GM23338 (cell line): ENCODE results near the gene FBXL17. TPM values are rescaled to one million over a fixed set of nuclear protein-coding genes. Genes with fewer than 3 reads are reported as not detected.

Experiments
- ATAC-seq: fragments of 200-7000 bp; cut with Tn5 transposase; 3 replicates; pipeline ENCODE4 v1.9.1; 2020
- DNase-seq: peaks from one replicate; pipeline ENCODE4 v3.0.0-alpha.2; 2015; ENCODE audit warnings: low spot score
- H2AFZ ChIP-seq: fragments of 200-600 bp; sonication (generic); 2 replicates; pipeline ENCODE4 v1.8.0; 2016; ENCODE audit warnings: antibody characterized with exemption, mild to moderate bottlenecking, moderate library complexity
- H3F3A ChIP-seq: fragments of 200-600 bp; sonication (generic); replicated peaks from 2 replicates; pipeline ENCODE4 v1.8.0; 2017; ENCODE audit warnings: antibody characterized with exemption, mixed run types, low read depth
- H3K27ac ChIP-seq: fragments of 200-600 bp; sonication (generic); 2 replicates; pipeline ENCODE4 v1.6.1; 2016; ENCODE audit warnings: low read depth
- H3K27me3 ChIP-seq: fragments of 200-600 bp; sonication (generic); 2 replicates; pipeline ENCODE4 v1.8.0; 2016; ENCODE audit warnings: mild to moderate bottlenecking, mixed run types, moderate library complexity; ENCODE audit not compliant: insufficient read depth
- H3K36me3 ChIP-seq: fragments of 200-600 bp; sonication (generic); 2 replicates; pipeline ENCODE4 v1.8.0; 2016; ENCODE audit warnings: mild to moderate bottlenecking; ENCODE audit not compliant: insufficient read depth
- H3K4me1 ChIP-seq: fragments of 200-600 bp; sonication (generic); 2 replicates; pipeline ENCODE4 v1.8.0; 2016; ENCODE audit warnings: mild to moderate bottlenecking, moderate library complexity; ENCODE audit not compliant: insufficient read depth
- H3K4me2 ChIP-seq: fragments of 200-600 bp; sonication (generic); 2 replicates; pipeline ENCODE4 v1.7.1; 2017; ENCODE audit warnings: mixed run types
- H3K4me3 ChIP-seq: fragments of 200-600 bp; sonication (generic); 2 replicates; pipeline ENCODE4 v1.6.1; 2016; ENCODE audit warnings: mixed run types
- H3K79me2 ChIP-seq: fragments of 200-600 bp; sonication (generic); replicated peaks from 2 replicates; pipeline ENCODE4 v1.8.0; 2017; ENCODE audit warnings: mild to moderate bottlenecking; ENCODE audit not compliant: insufficient read depth
- H3K9me2 ChIP-seq: fragments of 200-600 bp; sonication (generic); 2 replicates; pipeline ENCODE4 v1.8.0; 2017; ENCODE audit not compliant: insufficient read depth
- H4K20me1 ChIP-seq: fragments of 200-600 bp; sonication (generic); replicated peaks from 2 replicates; pipeline ENCODE4 v1.8.0; 2017; ENCODE audit warnings: mild to moderate bottlenecking; ENCODE audit not compliant: insufficient read depth
- H3K27ac Mint-ChIP-seq: 2 replicates; pipeline ENCODE4 v1.8.0; 2020; ENCODE audit warnings: inconsistent platforms, mild to moderate bottlenecking, moderate library complexity, mixed read lengths
- H3K27me3 Mint-ChIP-seq: 3 replicates; pipeline ENCODE4 v1.8.0; 2022; ENCODE audit warnings: low read depth, mild to moderate bottlenecking, moderate library complexity, mixed read lengths, inconsistent platforms; ENCODE audit not compliant: insufficient read depth, poor library complexity
- H3K36me3 Mint-ChIP-seq: 3 replicates; pipeline ENCODE4 v1.8.0; 2021; ENCODE audit warnings: low read depth, mild to moderate bottlenecking, inconsistent platforms, moderate library complexity, mixed read lengths
- H3K4me1 Mint-ChIP-seq: 3 replicates; pipeline ENCODE4 v1.8.0; 2020; ENCODE audit warnings: mild to moderate bottlenecking, inconsistent platforms, mixed read lengths
- H3K4me3 Mint-ChIP-seq: 3 replicates; pipeline ENCODE4 v1.8.0; 2021; ENCODE audit warnings: moderate library complexity, mild to moderate bottlenecking, inconsistent platforms, mixed read lengths
- H3K9me3 Mint-ChIP-seq: 3 replicates; pipeline ENCODE4 v1.8.0; 2020; ENCODE audit warnings: moderate library complexity, mild to moderate bottlenecking, inconsistent platforms, mixed read lengths
- CREB1 ChIP-seq: fragments of 250-450 bp; sonication (Bioruptor Pico); IDR thresholded peaks from 2 replicates; pipeline ENCODE4 v1.5.0; 2020; ENCODE audit warnings: low read depth, mild to moderate bottlenecking, moderate library complexity
- EZH2 ChIP-seq: fragments of 200-600 bp; sonication (generic); IDR thresholded peaks from one replicate; pipeline ENCODE4 v1.8.0; 2017; ENCODE audit warnings: antibody characterized with exemption, mild to moderate bottlenecking, low read depth; ENCODE audit not compliant: unreplicated experiment
- EZH2phosphoT487 ChIP-seq: fragments of 200-600 bp; sonication (generic); IDR thresholded peaks from one replicate; pipeline ENCODE4 v1.8.1; 2018; ENCODE audit warnings: antibody characterized with exemption; ENCODE audit not compliant: unreplicated experiment
- JUNB ChIP-seq: IDR thresholded peaks from one replicate; pipeline ENCODE4 v1.6.1; 2016; ENCODE audit warnings: antibody characterized with exemption; ENCODE audit not compliant: unreplicated experiment
- NANOG ChIP-seq: IDR thresholded peaks from 2 replicates; pipeline ENCODE4 v1.6.1; 2016; ENCODE audit warnings: antibody characterized with exemption, borderline replicate concordance
- POLR2AphosphoS5 ChIP-seq: IDR thresholded peaks from 2 replicates; pipeline ENCODE4 v1.6.1; 2016; ENCODE audit warnings: antibody characterized with exemption, low read depth
- ZNF331 ChIP-seq: fragments of 250-450 bp; sonication (Bioruptor Pico); IDR thresholded peaks from 2 replicates; pipeline ENCODE4 v1.5.0; 2020; ENCODE audit warnings: low read depth, mild to moderate bottlenecking, moderate library complexity
- polyA plus RNA-seq: library from polyadenylated mRNA; unstranded; fragments of >200 nt; fragmentation: Nextera tagmentation; extraction: Ambion mirVana; gene quantifications from 2 replicates; pipeline ENCODE4 v1.2.1, GENCODE V29; 2016
- total RNA-seq: library from RNA; depleted of rRNA; stranded (reverse); fragments of >200 nt; shearing (Covaris generic); gene quantifications from 2 replicates; pipeline ENCODE4 v1.2.3, GENCODE V29; 2014
- TF ChIP-seq, protein P1 (sequence below): fragments of 250-450 bp; sonication (Bioruptor Pico); IDR thresholded peaks from 2 replicates; pipeline ENCODE4 v1.5.0; 2020; ENCODE audit warnings: mild to moderate bottlenecking, moderate library complexity
- TF ChIP-seq, protein P2 (sequence below): IDR thresholded peaks from 2 replicates; pipeline ENCODE4 v1.6.1; 2016; ENCODE audit warnings: antibody characterized with exemption
- TF ChIP-seq, protein P3 (sequence below), 2 experiments: fragments of 200-600 bp in 1 of 2; sonication (generic) in 1 of 2; conservative IDR thresholded peaks; 2 replicates each; pipeline versions ENCODE4 v1.5.1 to v1.6.1; 2016 to 2017; ENCODE audit warnings: antibody characterized with exemption in 2 of 2, low read depth in 2 of 2, mild to moderate bottlenecking in 2 of 2, moderate library complexity in 1 of 2

The FBXL17 gene
- total and polyA plus RNA-seq, 2 experiments from 2014 or later: 2.0 to 2.7 TPM

DNA sequence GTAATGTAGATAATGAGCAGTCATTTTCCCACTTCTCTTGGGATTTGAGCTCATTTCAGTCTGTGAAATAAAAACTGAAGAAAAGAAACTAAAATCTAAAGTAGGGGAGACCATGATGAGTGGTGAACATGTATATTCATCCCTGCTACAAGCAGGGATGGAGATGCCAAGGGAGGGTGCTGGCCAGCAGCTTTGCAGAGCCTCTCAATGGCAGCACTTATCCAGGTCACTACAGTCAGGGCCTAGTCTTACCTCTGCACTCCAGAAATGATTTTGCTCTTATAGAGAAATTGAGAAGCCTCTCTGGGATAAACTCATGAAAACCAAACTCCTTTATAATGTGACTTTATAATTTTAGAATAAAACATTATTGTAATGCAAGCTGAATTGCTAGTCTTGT lies 317.6 kb downstream of the FBXL17 start (continued):
- no peak for TF ChIP-seq POLR2AphosphoS5
- no peak for TF ChIP-seq EZH2
- no peak for TF ChIP-seq ZNF331 (CRISPR knock-in tag)
- TF ChIP-seq, protein P1, sequence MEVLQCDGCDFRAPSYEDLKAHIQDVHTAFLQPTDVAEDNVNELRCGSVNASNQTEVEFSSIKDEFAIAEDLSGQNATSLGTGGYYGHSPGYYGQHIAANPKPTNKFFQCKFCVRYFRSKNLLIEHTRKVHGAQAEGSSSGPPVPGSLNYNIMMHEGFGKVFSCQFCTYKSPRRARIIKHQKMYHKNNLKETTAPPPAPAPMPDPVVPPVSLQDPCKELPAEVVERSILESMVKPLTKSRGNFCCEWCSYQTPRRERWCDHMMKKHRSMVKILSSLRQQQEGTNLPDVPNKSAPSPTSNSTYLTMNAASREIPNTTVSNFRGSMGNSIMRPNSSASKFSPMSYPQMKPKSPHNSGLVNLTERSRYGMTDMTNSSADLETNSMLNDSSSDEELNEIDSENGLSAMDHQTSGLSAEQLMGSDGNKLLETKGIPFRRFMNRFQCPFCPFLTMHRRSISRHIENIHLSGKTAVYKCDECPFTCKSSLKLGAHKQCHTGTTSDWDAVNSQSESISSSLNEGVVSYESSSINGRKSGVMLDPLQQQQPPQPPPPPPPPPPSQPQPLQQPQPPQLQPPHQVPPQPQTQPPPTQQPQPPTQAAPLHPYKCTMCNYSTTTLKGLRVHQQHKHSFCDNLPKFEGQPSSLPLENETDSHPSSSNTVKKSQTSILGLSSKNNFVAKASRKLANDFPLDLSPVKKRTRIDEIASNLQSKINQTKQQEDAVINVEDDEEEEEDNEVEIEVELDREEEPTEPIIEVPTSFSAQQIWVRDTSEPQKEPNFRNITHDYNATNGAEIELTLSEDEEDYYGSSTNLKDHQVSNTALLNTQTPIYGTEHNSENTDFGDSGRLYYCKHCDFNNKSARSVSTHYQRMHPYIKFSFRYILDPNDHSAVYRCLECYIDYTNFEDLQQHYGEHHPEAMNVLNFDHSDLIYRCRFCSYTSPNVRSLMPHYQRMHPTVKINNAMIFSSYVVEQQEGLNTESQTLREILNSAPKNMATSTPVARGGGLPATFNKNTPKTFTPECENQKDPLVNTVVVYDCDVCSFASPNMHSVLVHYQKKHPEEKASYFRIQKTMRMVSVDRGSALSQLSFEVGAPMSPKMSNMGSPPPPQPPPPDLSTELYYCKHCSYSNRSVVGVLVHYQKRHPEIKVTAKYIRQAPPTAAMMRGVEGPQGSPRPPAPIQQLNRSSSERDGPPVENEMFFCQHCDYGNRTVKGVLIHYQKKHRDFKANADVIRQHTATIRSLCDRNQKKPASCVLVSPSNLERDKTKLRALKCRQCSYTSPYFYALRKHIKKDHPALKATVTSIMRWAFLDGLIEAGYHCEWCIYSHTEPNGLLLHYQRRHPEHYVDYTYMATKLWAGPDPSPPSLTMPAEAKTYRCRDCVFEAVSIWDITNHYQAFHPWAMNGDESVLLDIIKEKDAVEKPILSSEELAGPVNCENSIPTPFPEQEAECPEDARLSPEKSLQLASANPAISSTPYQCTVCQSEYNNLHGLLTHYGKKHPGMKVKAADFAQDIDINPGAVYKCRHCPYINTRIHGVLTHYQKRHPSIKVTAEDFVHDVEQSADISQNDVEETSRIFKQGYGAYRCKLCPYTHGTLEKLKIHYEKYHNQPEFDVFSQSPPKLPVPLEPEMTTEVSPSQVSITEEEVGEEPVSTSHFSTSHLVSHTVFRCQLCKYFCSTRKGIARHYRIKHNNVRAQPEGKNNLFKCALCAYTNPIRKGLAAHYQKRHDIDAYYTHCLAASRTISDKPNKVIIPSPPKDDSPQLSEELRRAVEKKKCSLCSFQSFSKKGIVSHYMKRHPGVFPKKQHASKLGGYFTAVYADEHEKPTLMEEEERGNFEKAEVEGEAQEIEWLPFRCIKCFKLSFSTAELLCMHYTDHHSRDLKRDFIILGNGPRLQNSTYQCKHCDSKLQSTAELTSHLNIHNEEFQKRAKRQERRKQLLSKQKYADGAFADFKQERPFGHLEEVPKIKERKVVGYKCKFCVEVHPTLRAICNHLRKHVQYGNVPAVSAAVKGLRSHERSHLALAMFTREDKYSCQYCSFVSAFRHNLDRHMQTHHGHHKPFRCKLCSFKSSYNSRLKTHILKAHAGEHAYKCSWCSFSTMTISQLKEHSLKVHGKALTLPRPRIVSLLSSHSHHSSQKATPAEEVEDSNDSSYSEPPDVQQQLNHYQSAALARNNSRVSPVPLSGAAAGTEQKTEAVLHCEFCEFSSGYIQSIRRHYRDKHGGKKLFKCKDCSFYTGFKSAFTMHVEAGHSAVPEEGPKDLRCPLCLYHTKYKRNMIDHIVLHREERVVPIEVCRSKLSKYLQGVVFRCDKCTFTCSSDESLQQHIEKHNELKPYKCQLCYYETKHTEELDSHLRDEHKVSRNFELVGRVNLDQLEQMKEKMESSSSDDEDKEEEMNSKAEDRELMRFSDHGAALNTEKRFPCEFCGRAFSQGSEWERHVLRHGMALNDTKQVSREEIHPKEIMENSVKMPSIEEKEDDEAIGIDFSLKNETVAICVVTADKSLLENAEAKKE: no peak
- TF ChIP-seq NANOG: no peak
- TF ChIP-seq CREB1 (CRISPR knock-in tag): no peak
- no peak for TF ChIP-seq JUNB
- TF ChIP-seq, protein P2, sequence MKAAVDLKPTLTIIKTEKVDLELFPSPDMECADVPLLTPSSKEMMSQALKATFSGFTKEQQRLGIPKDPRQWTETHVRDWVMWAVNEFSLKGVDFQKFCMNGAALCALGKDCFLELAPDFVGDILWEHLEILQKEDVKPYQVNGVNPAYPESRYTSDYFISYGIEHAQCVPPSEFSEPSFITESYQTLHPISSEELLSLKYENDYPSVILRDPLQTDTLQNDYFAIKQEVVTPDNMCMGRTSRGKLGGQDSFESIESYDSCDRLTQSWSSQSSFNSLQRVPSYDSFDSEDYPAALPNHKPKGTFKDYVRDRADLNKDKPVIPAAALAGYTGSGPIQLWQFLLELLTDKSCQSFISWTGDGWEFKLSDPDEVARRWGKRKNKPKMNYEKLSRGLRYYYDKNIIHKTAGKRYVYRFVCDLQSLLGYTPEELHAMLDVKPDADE: no peak

DNA sequence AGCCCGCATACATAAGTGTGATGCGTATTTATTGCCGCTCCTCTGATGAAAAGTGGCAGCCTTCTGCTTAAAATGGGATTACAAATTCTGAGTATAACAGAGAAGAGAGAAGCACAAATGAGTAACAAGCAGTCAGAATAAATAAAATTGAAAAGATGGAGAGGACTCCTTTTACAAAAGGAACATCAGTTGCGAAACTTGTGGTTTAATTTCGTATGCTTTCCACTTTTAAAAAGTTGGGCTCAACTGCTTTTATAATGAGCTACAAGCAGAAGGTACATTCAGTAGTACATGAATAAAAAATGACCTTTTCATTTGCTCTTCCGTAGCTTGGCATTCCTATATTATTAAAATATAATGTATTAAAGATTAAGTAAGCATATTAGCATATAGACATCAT lies 320.0 kb downstream of the FBXL17 start:
- Histone ChIP-seq H3F3A (no peaks in the 10 kb centered on the region), H3K9me2 (no peaks in the 10 kb centered on the region), H3K4me3 (no peak overlapping the region), H3K27ac (no peak overlapping the region), H3K4me2 (no peak overlapping the region), H4K20me1 (no peaks in the 10 kb centered on the region), H2AFZ (no peak overlapping the region), H3K27me3 (no peaks in the 10 kb centered on the region), H3K36me3 (no peaks in the 10 kb centered on the region), H3K4me1 (no peaks in the 10 kb centered on the region), H3K79me2 (no peaks in the 10 kb centered on the region)
- Mint-ChIP-seq H3K36me3 (no peaks in the 10 kb centered on the region), H3K27ac (no peak overlapping the region), H3K9me3 (no peaks in the 10 kb centered on the region), H3K4me3 (no peak overlapping the region), H3K4me1 (0 out of 3 replicates have a peak, but pooled peaks cover 4% of the 10 kb centered on the region), H3K27me3 (no peaks in the 10 kb centered on the region)
- DNase-seq (no peak), ATAC-seq (no peak)
- no peak for TF ChIP-seq JUNB
- no peak for TF ChIP-seq CREB1 (CRISPR knock-in tag)
- no peak for TF ChIP-seq NANOG
- TF ChIP-seq, protein P2: no peak
- TF ChIP-seq, protein P3, sequence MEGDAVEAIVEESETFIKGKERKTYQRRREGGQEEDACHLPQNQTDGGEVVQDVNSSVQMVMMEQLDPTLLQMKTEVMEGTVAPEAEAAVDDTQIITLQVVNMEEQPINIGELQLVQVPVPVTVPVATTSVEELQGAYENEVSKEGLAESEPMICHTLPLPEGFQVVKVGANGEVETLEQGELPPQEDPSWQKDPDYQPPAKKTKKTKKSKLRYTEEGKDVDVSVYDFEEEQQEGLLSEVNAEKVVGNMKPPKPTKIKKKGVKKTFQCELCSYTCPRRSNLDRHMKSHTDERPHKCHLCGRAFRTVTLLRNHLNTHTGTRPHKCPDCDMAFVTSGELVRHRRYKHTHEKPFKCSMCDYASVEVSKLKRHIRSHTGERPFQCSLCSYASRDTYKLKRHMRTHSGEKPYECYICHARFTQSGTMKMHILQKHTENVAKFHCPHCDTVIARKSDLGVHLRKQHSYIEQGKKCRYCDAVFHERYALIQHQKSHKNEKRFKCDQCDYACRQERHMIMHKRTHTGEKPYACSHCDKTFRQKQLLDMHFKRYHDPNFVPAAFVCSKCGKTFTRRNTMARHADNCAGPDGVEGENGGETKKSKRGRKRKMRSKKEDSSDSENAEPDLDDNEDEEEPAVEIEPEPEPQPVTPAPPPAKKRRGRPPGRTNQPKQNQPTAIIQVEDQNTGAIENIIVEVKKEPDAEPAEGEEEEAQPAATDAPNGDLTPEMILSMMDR (conservative IDR thresholded peaks at IDR 0.05; ENCODE audit: low read depth in 2 of 2): no peak
- TF ChIP-seq POLR2AphosphoS5: no peak
- no peak for TF ChIP-seq EZH2
- TF ChIP-seq EZH2phosphoT487: no peak
